GM06990 (cell line): ENCODE data around the gene SRGAP3.

Source experiments
- DNase-seq: peaks from one replicate; pipeline ENCODE4 v3.0.0-alpha.2; 2011; ENCODE audit not compliant: insufficient read length; ENCODE audit errors: extremely low read depth
- H3K27me3 ChIP-seq: replicated peaks from 2 replicates; pipeline ENCODE4 v1.6.0; 2011; ENCODE audit warnings: low read length; ENCODE audit not compliant: control insufficient read depth, insufficient read depth
- H3K36me3 ChIP-seq: 2 replicates; pipeline ENCODE4 v1.5.1; 2011; ENCODE audit warnings: low read length; ENCODE audit not compliant: control insufficient read depth, insufficient read depth
- H3K4me3 ChIP-seq: replicated peaks from 2 replicates; pipeline ENCODE4 v1.5.1; 2011; ENCODE audit warnings: low read depth, mild to moderate bottlenecking, control low read depth, low read length
- TF ChIP-seq, protein P1 (sequence below): IDR thresholded peaks from 2 replicates; pipeline ENCODE4 v1.5.1; 2011; ENCODE audit warnings: low read length, control low read depth, mild to moderate bottlenecking, inconsistent platforms; ENCODE audit not compliant: insufficient read depth, poor library complexity, severe bottlenecking

The SRGAP3 gene

GRCh38 chr3:9109568-9109914 is 139.9 kb downstream of the SRGAP3 start:
- no peaks in the 10 kb centered on the region for H3K27me3 ChIP-seq
- DNase-seq, result no peak
- H3K36me3 ChIP-seq, result no peaks in the 10 kb centered on the region
- TF ChIP-seq, protein P1, sequence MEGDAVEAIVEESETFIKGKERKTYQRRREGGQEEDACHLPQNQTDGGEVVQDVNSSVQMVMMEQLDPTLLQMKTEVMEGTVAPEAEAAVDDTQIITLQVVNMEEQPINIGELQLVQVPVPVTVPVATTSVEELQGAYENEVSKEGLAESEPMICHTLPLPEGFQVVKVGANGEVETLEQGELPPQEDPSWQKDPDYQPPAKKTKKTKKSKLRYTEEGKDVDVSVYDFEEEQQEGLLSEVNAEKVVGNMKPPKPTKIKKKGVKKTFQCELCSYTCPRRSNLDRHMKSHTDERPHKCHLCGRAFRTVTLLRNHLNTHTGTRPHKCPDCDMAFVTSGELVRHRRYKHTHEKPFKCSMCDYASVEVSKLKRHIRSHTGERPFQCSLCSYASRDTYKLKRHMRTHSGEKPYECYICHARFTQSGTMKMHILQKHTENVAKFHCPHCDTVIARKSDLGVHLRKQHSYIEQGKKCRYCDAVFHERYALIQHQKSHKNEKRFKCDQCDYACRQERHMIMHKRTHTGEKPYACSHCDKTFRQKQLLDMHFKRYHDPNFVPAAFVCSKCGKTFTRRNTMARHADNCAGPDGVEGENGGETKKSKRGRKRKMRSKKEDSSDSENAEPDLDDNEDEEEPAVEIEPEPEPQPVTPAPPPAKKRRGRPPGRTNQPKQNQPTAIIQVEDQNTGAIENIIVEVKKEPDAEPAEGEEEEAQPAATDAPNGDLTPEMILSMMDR, result no peak
- H3K4me3 ChIP-seq, result no peak overlapping the region

- H3K36me3 ChIP-seq, result no peaks in the 10 kb centered on the region
- no peak for DNase-seq
- no peak overlapping the region for H3K4me3 ChIP-seq
- H3K27me3 ChIP-seq, result no peaks in the 10 kb centered on the region
- TF ChIP-seq, protein P1, result no peak
Measured at GRCh38 chr3:9108876-9109567, 140.4 kb downstream of the SRGAP3 start.

DNA sequence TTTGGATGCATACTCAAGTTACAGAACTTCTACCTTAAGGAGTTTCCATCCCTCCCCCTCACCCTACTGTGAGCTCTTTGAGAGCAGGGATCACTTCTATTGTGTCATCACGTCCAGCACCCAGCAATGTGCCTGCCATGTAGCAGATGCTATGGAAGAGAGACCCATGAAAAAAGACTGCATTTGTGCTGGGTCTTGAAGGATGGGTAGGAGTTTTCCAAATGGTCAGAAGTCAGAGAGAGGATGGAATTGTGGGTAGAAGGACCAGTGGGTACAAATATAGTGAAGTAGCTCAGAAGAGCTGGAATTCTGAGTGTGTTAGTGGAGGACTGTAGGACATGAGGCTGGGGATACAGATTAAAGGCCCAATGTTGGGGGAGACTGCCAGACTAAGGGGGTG is 141.7 kb downstream of the SRGAP3 start:
- no peaks in the 10 kb centered on the region for H3K36me3 ChIP-seq
- TF ChIP-seq, protein P1, result no peak
- DNase-seq, result no peak
- H3K4me3 ChIP-seq, result no peak overlapping the region
- H3K27me3 ChIP-seq, result no peaks in the 10 kb centered on the region

- Histone ChIP-seq H3K27me3 (no peaks in the 10 kb centered on the region), H3K4me3 (no peak overlapping the region), H3K36me3 (no peaks in the 10 kb centered on the region)
- DNase-seq, result no peak
- TF ChIP-seq, protein P1, result no peak
Measured at GRCh38 chr3:9105421-9105820, 144.0 kb downstream of the SRGAP3 start.

DNA sequence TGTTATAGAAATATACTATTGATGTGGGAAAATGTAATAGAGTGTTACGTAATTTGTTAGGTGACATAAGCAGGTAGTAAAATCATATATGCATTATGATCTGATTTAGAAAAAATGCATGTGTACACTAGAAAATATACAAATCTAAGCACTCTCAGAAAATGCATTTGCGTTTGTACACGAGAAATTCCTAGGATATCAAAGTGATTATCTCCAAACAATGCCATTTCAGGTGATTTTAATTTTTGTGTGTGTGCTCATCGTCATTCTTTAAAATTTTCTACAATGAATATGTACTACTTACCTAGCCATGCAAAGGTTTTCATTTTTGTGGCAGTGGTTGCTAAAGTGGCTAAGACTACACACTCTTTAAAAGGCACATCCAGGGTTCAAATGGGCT is 145.3 kb downstream of the SRGAP3 start:
- H3K4me3 ChIP-seq, result no peak overlapping the region
- TF ChIP-seq, protein P1, result no peak
- H3K36me3 ChIP-seq, result no peaks in the 10 kb centered on the region
- no peak for DNase-seq
- H3K27me3 ChIP-seq, result no peaks in the 10 kb centered on the region
